K562 (cell line): Measurements from ENCODE around the gene IL6R. TPM values are rescaled to one million over a fixed set of nuclear protein-coding genes. Genes with fewer than 3 reads are reported as not detected.

Experiments
- AFF4 ChIP-seq: sonication (generic); formaldehyde crosslinking; IDR thresholded peaks from 2 replicates; pipeline ENCODE4 v1.8.0; 2023; ENCODE audit warnings: mild to moderate bottlenecking, missing genetic modification reagents
- ASH1L ChIP-seq: fragments of 450-650 bp; IDR thresholded peaks from 2 replicates; pipeline ENCODE4 v1.6.1; 2018; ENCODE audit warnings: borderline replicate concordance, mild to moderate bottlenecking, low read depth; ENCODE audit not compliant: partially characterized antibody
- CBX8 ChIP-seq: fragments of 200-600 bp; sonication (generic); IDR thresholded peaks from 2 replicates; pipeline ENCODE4 v1.6.1; 2012; ENCODE audit warnings: borderline replicate concordance, mixed run types, low read depth, mild to moderate bottlenecking, moderate library complexity, mixed read lengths, low read length, control low read depth, inconsistent platforms; ENCODE audit not compliant: poor library complexity, severe bottlenecking; ENCODE audit errors: extremely low read depth
- CHD2 ChIP-seq: IDR thresholded peaks from 2 replicates; pipeline ENCODE4 v1.6.1; 2011; ENCODE audit warnings: low read depth, low read length
- CREB3L1 ChIP-seq: fragments of 450-650 bp; IDR thresholded peaks from 2 replicates; pipeline ENCODE4 v1.6.1; 2014; ENCODE audit warnings: low read depth, mild to moderate bottlenecking, moderate library complexity, borderline replicate concordance
- CREBBP ChIP-seq: IDR thresholded peaks from one replicate; pipeline ENCODE4 v1.6.1; 2012; ENCODE audit warnings: low read depth, mild to moderate bottlenecking, control low read depth, inconsistent platforms, low read length
- GATAD2A ChIP-seq: fragments of 450-650 bp; IDR thresholded peaks from 2 replicates; pipeline ENCODE4 v1.6.1; 2017
- HDAC8 ChIP-seq: fragments of 450-650 bp; IDR thresholded peaks from 2 replicates; pipeline ENCODE4 v1.6.1; 2016; ENCODE audit warnings: mild to moderate bottlenecking, missing genetic modification characterization, moderate library complexity, missing compliant biosample characterization
- NCOA2 ChIP-seq, 2 experiments: fragments of 450-650 bp; IDR thresholded peaks; 2 replicates each; pipeline ENCODE4 v1.6.1; 2018; ENCODE audit warnings: mild to moderate bottlenecking in 2 of 2, moderate library complexity in 1 of 2; ENCODE audit not compliant: partially characterized antibody in 2 of 2
- NELFE ChIP-seq: IDR thresholded peaks from 2 replicates; pipeline ENCODE4 v1.6.1; 2011; ENCODE audit warnings: mild to moderate bottlenecking; ENCODE audit not compliant: insufficient read depth, insufficient read length
- NFE2 ChIP-seq: IDR thresholded peaks from 2 replicates; pipeline ENCODE4 v1.6.1; 2014; ENCODE audit warnings: antibody characterized with exemption, low read depth
- NONO ChIP-seq, 2 experiments: fragments of 200-400 bp in 1 of 2; fragments of 450-650 bp in 1 of 2; formaldehyde crosslinking in 1 of 2; IDR thresholded peaks; 2 replicates each; pipeline ENCODE4 v1.6.1; 2017; ENCODE audit warnings: low read depth in 2 of 2, mild to moderate bottlenecking in 2 of 2, moderate library complexity in 2 of 2, low read length in 1 of 2
- PHF8 ChIP-seq: fragments of 200-600 bp; sonication (generic); IDR thresholded peaks from 2 replicates; pipeline ENCODE4 v1.6.1; 2012; ENCODE audit warnings: mixed run types, mild to moderate bottlenecking, inconsistent platforms, low read length, moderate library complexity, borderline replicate concordance
- PTRF ChIP-seq: fragments of 450-650 bp; IDR thresholded peaks from 2 replicates; pipeline ENCODE4 v1.6.1; 2016; ENCODE audit warnings: mild to moderate bottlenecking, missing genetic modification characterization, missing compliant biosample characterization
- RBM14 ChIP-seq: fragments of 200-400 bp; formaldehyde crosslinking; IDR thresholded peaks from 2 replicates; pipeline ENCODE4 v1.6.1; 2018; ENCODE audit warnings: low read depth, mild to moderate bottlenecking, low read length, moderate library complexity, borderline replicate concordance; ENCODE audit not compliant: insufficient read depth
- SMAD4 ChIP-seq: fragments of 250-450 bp; sonication (Bioruptor Pico); conservative IDR thresholded peaks from 2 replicates; pipeline ENCODE4 v1.8.0; 2021; ENCODE audit warnings: inconsistent platforms, mild to moderate bottlenecking, moderate library complexity
- SMARCC2 ChIP-seq: fragments of 450-650 bp; IDR thresholded peaks from 2 replicates; pipeline ENCODE4 v1.6.1; 2017; ENCODE audit warnings: antibody characterized with exemption, moderate library complexity, mild to moderate bottlenecking, low read depth
- SREBF2 ChIP-seq: sonication (generic); formaldehyde crosslinking; IDR thresholded peaks from 2 replicates; pipeline ENCODE4 v1.4.0; 2020; ENCODE audit warnings: mild to moderate bottlenecking, missing genetic modification reagents
- THRB ChIP-seq: fragments of 450-650 bp; formaldehyde crosslinking; conservative IDR thresholded peaks from 2 replicates; pipeline ENCODE4 v1.4.0; 2022; ENCODE audit warnings: mild to moderate bottlenecking, missing genetic modification characterization
- ZNF134 ChIP-seq: fragments of 250-450 bp; sonication (Bioruptor Pico); conservative IDR thresholded peaks from 2 replicates; pipeline ENCODE4 v1.4.0; 2020
- ZNF224 ChIP-seq: sonication (generic); formaldehyde crosslinking; IDR thresholded peaks from 2 replicates; pipeline ENCODE4 v1.8.0; 2022; ENCODE audit warnings: mild to moderate bottlenecking, missing genetic modification reagents
- ZNF384 ChIP-seq: IDR thresholded peaks from 2 replicates; pipeline ENCODE4 v1.6.1; 2012; ENCODE audit warnings: low read depth, low read length, improper control_type of control experiment
- polyA plus RNA-seq, 8 experiments: library from polyadenylated mRNA; depleted of rRNA in 4 of 8; stranded (reverse) in 5 of 8; unstranded in 3 of 8; fragments of >200 nt; fragmentation: Nextera tagmentation in 2 of 8; fragmentation: Illumina TruSeq in 1 of 8; extraction: Ambion mirVana in 2 of 8; extraction: Trizol in 1 of 8; gene quantifications; 2 replicates each; pipeline versions ENCODE4 v1.2.1 to v1.2.3, GENCODE V29; 2011 to 2014; ENCODE audit warnings: inconsistent platforms in 1 of 8, missing spikeins in 1 of 8
- total RNA-seq, 7 experiments: library from RNA; depleted of rRNA in 6 of 7; stranded (reverse); fragments of >200 nt in 6 of 7; fragmentation: Illumina TruSeq in 2 of 7; extraction: Trizol in 2 of 7; gene quantifications; 2 replicates each; pipeline versions ENCODE4 v1.2.1 to v1.2.3, GENCODE V29; 2011 to 2021; ENCODE audit warnings: low replicate concordance in 1 of 7

Gene IL6R
- total and polyA plus RNA-seq, 9 of the 15 experiments (the other 6 are each of a cell fraction or from before 2014, with no cell fraction given) = 0.05 to 1.1 (median 0.11) TPM; not detected in 2

- no peak for TF ChIP-seq ZNF224
- TF ChIP-seq SREBF2 (CRISPR knock-in tag) = no peak
- TF ChIP-seq RBM14 = no peak
- no peak for TF ChIP-seq CHD2
- no peak for TF ChIP-seq ZNF384
- no peak for TF ChIP-seq CBX8
- TF ChIP-seq SMAD4 (CRISPR knock-in tag) = peak; percentile 95
- TF ChIP-seq NCOA2 (IDR thresholded peaks at IDR 0.05; ENCODE audit: partially characterized antibody in 2 of 2) = no peak
- TF ChIP-seq CREBBP = no peak
- TF ChIP-seq GATAD2A = 0 out of 2 replicates have a peak, but pooled peaks have one; percentile 75
- peak; percentile 52; the same call in 1 of the 2 replicates for TF ChIP-seq PHF8
- no peak for TF ChIP-seq NELFE
- TF ChIP-seq AFF4 = no peak
- TF ChIP-seq SMARCC2 = no peak
- peak; percentile 42 for TF ChIP-seq ASH1L
- no peak for TF ChIP-seq ZNF134 (CRISPR knock-in tag)
- peak; percentile 77; the same call in 1 of the 2 replicates for TF ChIP-seq CREB3L1
- TF ChIP-seq NFE2 = no peak
- no peak for TF ChIP-seq HDAC8 (tag)
- TF ChIP-seq THRB (CRISPR knock-in tag) = no peak
- TF ChIP-seq PTRF (tag) = no peak
- peak in 1 of 2 experiments; percentile 42; a peak in 1 of 4 replicates for TF ChIP-seq NONO (IDR thresholded peaks at IDR 0.05; ENCODE audit: low read depth in 2 of 2, low read length in 1 of 2)
Observed at GRCh38 chr1:154386643-154387352, 18.3 kb upstream of the IL6R start (continued).
